Effector memory CD4-positive, alpha-beta T cell (primary cell): ENCODE data around the gene TRERF1.

Source experiments
- DNase-seq, 3 donors: peaks; one replicate each; pipeline ENCODE4 v3.0.0-alpha.2; 2020
- H3K27ac ChIP-seq: 2 replicates; pipeline ENCODE4 v1.7.0; 2013; ENCODE audit warnings: mild to moderate bottlenecking, low read length, moderate library complexity; ENCODE audit not compliant: insufficient read depth, poor library complexity, severe bottlenecking
- H3K27me3 ChIP-seq: replicated peaks from 2 replicates; pipeline ENCODE4 v1.7.0; 2013; ENCODE audit warnings: mild to moderate bottlenecking, low read length; ENCODE audit not compliant: insufficient read depth, control insufficient read depth, poor library complexity, severe bottlenecking
- H3K36me3 ChIP-seq: 2 replicates; pipeline ENCODE4 v1.7.0; 2013; ENCODE audit warnings: mild to moderate bottlenecking, low read length, moderate library complexity; ENCODE audit not compliant: control insufficient read depth, insufficient read depth
- H3K4me1 ChIP-seq: 2 replicates; pipeline ENCODE4 v1.7.0; 2013; ENCODE audit warnings: low read length, mild to moderate bottlenecking; ENCODE audit not compliant: control insufficient read depth, insufficient read depth, poor library complexity, severe bottlenecking
- H3K4me3 ChIP-seq: 2 replicates; pipeline ENCODE4 v1.7.0; 2013; ENCODE audit warnings: low read length, low read depth, mild to moderate bottlenecking; ENCODE audit not compliant: insufficient read depth, poor library complexity, severe bottlenecking
- H3K9me3 ChIP-seq: 2 replicates; pipeline ENCODE4 v1.7.0; 2013; ENCODE audit warnings: mild to moderate bottlenecking, low read length, moderate library complexity; ENCODE audit not compliant: control insufficient read depth

Gene TRERF1

GRCh38 chr6:42409581-42409980, 42.1 kb downstream of the TRERF1 start:
- Histone ChIP-seq H3K4me3 (no peak overlapping the region), H3K36me3 (no peaks in the 10 kb centered on the region), H3K4me1 (peaks cover 21% of the 10 kb centered on the region), H3K9me3 (no peaks in the 10 kb centered on the region), H3K27me3 (no peaks in the 10 kb centered on the region), H3K27ac (no peak overlapping the region)
- DNase-seq = no peak

- no peak overlapping the region for H3K27ac ChIP-seq
- H3K4me1 ChIP-seq = peaks cover 43% of the 10 kb centered on the region
- H3K4me3 ChIP-seq = no peak overlapping the region
- H3K27me3 ChIP-seq = no peaks in the 10 kb centered on the region
- no peaks in the 10 kb centered on the region for H3K9me3 ChIP-seq
- DNase-seq = no peak
- H3K36me3 ChIP-seq = no peaks in the 10 kb centered on the region
Observed at GRCh38 chr6:42407379-42407778, 44.3 kb downstream of the TRERF1 start.

- no peak for DNase-seq
- Histone ChIP-seq H3K36me3 (no peaks in the 10 kb centered on the region), H3K4me1 (peaks cover 48% of the 10 kb centered on the region), H3K27ac (peak overlapping the region; percentile 33), H3K4me3 (no peak overlapping the region), H3K27me3 (no peaks in the 10 kb centered on the region), H3K9me3 (no peaks in the 10 kb centered on the region)
Observed at GRCh38 chr6:42406306-42407280, 45.1 kb downstream of the TRERF1 start.

- no peak overlapping the region for H3K4me3 ChIP-seq
- H3K36me3 ChIP-seq = no peaks in the 10 kb centered on the region
- peak overlapping the region; percentile 20 for H3K27ac ChIP-seq
- DNase-seq = no peak
- no peaks in the 10 kb centered on the region for H3K27me3 ChIP-seq
- H3K9me3 ChIP-seq = no peaks in the 10 kb centered on the region
- H3K4me1 ChIP-seq = peaks cover 48% of the 10 kb centered on the region
Observed at GRCh38 chr6:42405021-42405420, 46.7 kb downstream of the TRERF1 start.

- Histone ChIP-seq H3K27me3 (no peaks in the 10 kb centered on the region), H3K36me3 (no peaks in the 10 kb centered on the region), H3K9me3 (no peaks in the 10 kb centered on the region), H3K4me1 (peaks cover 48% of the 10 kb centered on the region), H3K27ac (peak overlapping the region; percentile 20), H3K4me3 (no peak overlapping the region)
- no peak for DNase-seq
Observed at GRCh38 chr6:42404484-42404883, 47.2 kb downstream of the TRERF1 start.

GRCh38 chr6:42403831-42404230, 47.9 kb downstream of the TRERF1 start:
- no peaks in the 10 kb centered on the region for H3K36me3 ChIP-seq
- no peak overlapping the region for H3K27ac ChIP-seq
- H3K4me3 ChIP-seq = no peak overlapping the region
- no peaks in the 10 kb centered on the region for H3K9me3 ChIP-seq
- DNase-seq = no peak
- H3K27me3 ChIP-seq = no peaks in the 10 kb centered on the region
- peaks cover 48% of the 10 kb centered on the region for H3K4me1 ChIP-seq

- peaks cover 48% of the 10 kb centered on the region for H3K4me1 ChIP-seq
- no peak for DNase-seq
- no peaks in the 10 kb centered on the region for H3K36me3 ChIP-seq
- H3K4me3 ChIP-seq = no peak overlapping the region
- no peaks in the 10 kb centered on the region for H3K27me3 ChIP-seq
- no peaks in the 10 kb centered on the region for H3K9me3 ChIP-seq
- no peak overlapping the region for H3K27ac ChIP-seq
Observed at GRCh38 chr6:42403421-42403820, 48.3 kb downstream of the TRERF1 start.

- no peaks in the 10 kb centered on the region for H3K27me3 ChIP-seq
- peaks cover 44% of the 10 kb centered on the region for H3K4me1 ChIP-seq
- H3K36me3 ChIP-seq = no peaks in the 10 kb centered on the region
- DNase-seq = no peak
- H3K27ac ChIP-seq = no peak overlapping the region
- H3K9me3 ChIP-seq = no peaks in the 10 kb centered on the region
- H3K4me3 ChIP-seq = no peak overlapping the region
Observed at GRCh38 chr6:42402184-42402583, 49.5 kb downstream of the TRERF1 start.

GRCh38 chr6:42401613-42401951, 50.1 kb downstream of the TRERF1 start:
- Histone ChIP-seq H3K9me3 (no peaks in the 10 kb centered on the region), H3K4me3 (no peak overlapping the region), H3K27me3 (no peaks in the 10 kb centered on the region), H3K4me1 (peaks cover 38% of the 10 kb centered on the region), H3K27ac (no peak overlapping the region), H3K36me3 (no peaks in the 10 kb centered on the region)
- no peak for DNase-seq

GRCh38 chr6:42400886-42401612, 50.7 kb downstream of the TRERF1 start:
- H3K4me3 ChIP-seq = no peak overlapping the region
- no peaks in the 10 kb centered on the region for H3K9me3 ChIP-seq
- H3K27me3 ChIP-seq = no peaks in the 10 kb centered on the region
- no peak overlapping the region for H3K27ac ChIP-seq
- H3K36me3 ChIP-seq = no peaks in the 10 kb centered on the region
- no peak for DNase-seq
- H3K4me1 ChIP-seq = peaks cover 34% of the 10 kb centered on the region
